A549 treated with AZD9567 at 1 μM for 4 hours (cell line): ENCODE results near the gene UTP15. TPM values are rescaled to one million over a fixed set of nuclear protein-coding genes. Genes with fewer than 3 reads are reported as not detected.

Source experiments
- total RNA-seq: library from RNA; stranded (reverse); fragments of 200-300 nt; extraction: Qiagen RNA extraction; gene quantifications from 5 replicates; pipeline ENCODE4 v1.2.3, GENCODE V29; 2022; ENCODE audit not compliant: insufficient read depth

Gene UTP15
- 20.6 to 23.7 TPM (median 23.1 TPM) in 5 replicates for total RNA-seq

GRCh38 chr5:73565139-73565968, at the start of gene UTP15, which contains the start of gene ANKRA2:
UTP15 (plus strand) TSS chr5:73565743; CDS start chr5:73567345, 1,602 bp downstream.
ANKRA2 (minus strand) TSS chr5:73565639; CDS start chr5:73562881, 2,758 bp downstream.

GRCh38 chr5:73625944-73626811, 60.6 kb downstream of the UTP15 start, which contains the start of gene ARHGEF28:
ARHGEF28 (plus strand) TSS chr5:73626196; CDS start chr5:73684852, 58,656 bp downstream.

Other genes with a start within 250 kb of the UTP15 start
- gene FOXD1, start 117.0 kb upstream of the UTP15 start, total RNA-seq, result 11.6 to 21.8 TPM (median 17.7 TPM) in 5 replicates
- gene BTF3, start 67.3 kb upstream of the UTP15 start, total RNA-seq, result 1,078 to 1,099 TPM (median 1,081 TPM) in 5 replicates
- 10.3 to 14.9 TPM (median 11.1 TPM) in 5 replicates for gene ANKRA2, start 104 bp upstream of the UTP15 start, total RNA-seq
- gene ARHGEF28, start 60.5 kb downstream of the UTP15 start, total RNA-seq, result 6.8 to 11.7 TPM (median 10.3 TPM) in 5 replicates